ENCODE data around the gene RUFY2. TPM values are rescaled to one million over a fixed set of nuclear protein-coding genes. Genes with fewer than 3 reads are reported as not detected.

Gene RUFY2
- total and polyA plus RNA-seq, 10 donors: 4.5 to 33.1 (median 22.1) TPM

- H3K27ac ChIP-seq: no peak overlapping the region
- DNase-seq: no peak
- H3K4me1 ChIP-seq: peaks cover 3 to 23% (median 17%) of the 10 kb centered on the region in 6 donors
- H3K36me3 ChIP-seq: no peaks in the 10 kb centered on the region
- no peaks in the 10 kb centered on the region for H3K27me3 ChIP-seq (replicated peaks in 1 of 7)
- WGBS, 5 donors: 67 to 82% (median 72%) methylated on average over 9 of the region's 9 CpGs
- no peaks in the 10 kb centered on the region for H3K9me3 ChIP-seq
- no peak overlapping the region for H3K4me3 ChIP-seq
- intact Hi-C loops (cut with DNase I; ENCODE audit: low total_unique reads): no loop called here
- TF ChIP-seq CTCF (IDR thresholded peaks at IDR 0.05 in 8 of 11, conservative IDR thresholded peaks at IDR 0.05 in 3 of 11) (no peak), POLR2A (IDR thresholded peaks at IDR 0.05) (no peak), POLR2AphosphoS5 (IDR thresholded peaks at IDR 0.05) (no peak)
These were observed 110.0 kb downstream of the RUFY2 start for GRCh38 chr10:68296843-68297663.

Other genes starting within 250 kb of the RUFY2 start
- gene ATOH7, start 175.2 kb downstream of the RUFY2 start, total RNA-seq: not detected
- gene ATOH7, start 175.2 kb downstream of the RUFY2 start, polyA plus RNA-seq: under 1 TPM; 0.04 to 0.10 (median 0.08) TPM
- gene HNRNPH3, start 75.2 kb downstream of the RUFY2 start, total RNA-seq: 100 to 1,000 TPM in 3 of 7 donors, 10 to 100 TPM in 4; 43.2 to 109 (median 79.9) TPM
- gene HNRNPH3, start 75.2 kb downstream of the RUFY2 start, polyA plus RNA-seq: 100 to 1,000 TPM in 2 of 3 donors, 10 to 100 TPM in 1; 96.5 to 142 (median 112) TPM
- 1 to 10 TPM; 1.7 to 6.9 (median 3.5) TPM for gene PBLD, start 74.3 kb downstream of the RUFY2 start, total RNA-seq
- gene PBLD, start 74.3 kb downstream of the RUFY2 start, polyA plus RNA-seq: 1 to 10 TPM in 2 of 3 donors, under 1 TPM in 1; 0.96 to 1.2 (median 1.2) TPM
- 10 to 100 TPM in 1 of 7 donors, 1 to 10 TPM in 6; 5.6 to 13.6 (median 7.4) TPM for gene DNA2, start 64.7 kb upstream of the RUFY2 start, total RNA-seq
- 1 to 10 TPM; 1.4 to 2.9 (median 1.6) TPM for gene DNA2, start 64.7 kb upstream of the RUFY2 start, polyA plus RNA-seq
- 10 to 100 TPM; 13.1 to 24.0 (median 18.2) TPM for gene SLC25A16, start 120.2 kb upstream of the RUFY2 start, total RNA-seq
- gene SLC25A16, start 120.2 kb upstream of the RUFY2 start, polyA plus RNA-seq: 1 to 10 TPM; 6.0 to 9.9 (median 6.3) TPM
- 1 to 10 TPM; 1.6 to 3.1 (median 2.5) TPM for gene TET1, start 153.1 kb upstream of the RUFY2 start, total RNA-seq
- gene TET1, start 153.1 kb upstream of the RUFY2 start, polyA plus RNA-seq: under 1 TPM; 0.04 to 0.16 (median 0.15) TPM

All from spleen (tissue), 11 donors.